Thyroid gland (tissue), 4 donors: ENCODE data around the gene MEAK7. TPM values are rescaled to one million over a fixed set of nuclear protein-coding genes. Genes with fewer than 3 reads are reported as not detected.

Experiments used
- DNase-seq, 2 donors: peaks; one replicate each; pipeline ENCODE4 v3.0.0-alpha.2; 2019
- H3K27ac ChIP-seq, 3 donors: fragments of 200-600 bp; sonication (generic); 1 replicate in 2 of 3; 2 replicates in 1 of 3; pipeline ENCODE4 v1.5.1; 2016 to 2019; ENCODE audit warnings: mild to moderate bottlenecking in 1 of 3, moderate library complexity in 1 of 3
- H3K27me3 ChIP-seq: fragments of 200-600 bp; sonication (generic); one replicate; pipeline ENCODE4 v1.5.1; 2019
- H3K36me3 ChIP-seq, 2 donors: fragments of 200-600 bp; sonication (generic); one replicate each; pipeline ENCODE4 v1.5.1; 2016 to 2019
- H3K4me1 ChIP-seq, 2 donors: fragments of 200-600 bp; sonication (generic); one replicate each; pipeline ENCODE4 v1.5.1; 2017 to 2019
- H3K4me3 ChIP-seq, 3 donors: fragments of 200-600 bp; sonication (generic); replicated peaks in 1 of 3; 1 replicate in 2 of 3; 2 replicates in 1 of 3; pipeline ENCODE4 v1.5.1; 2016; ENCODE audit warnings: mild to moderate bottlenecking in 1 of 3
- H3K9me3 ChIP-seq: fragments of 200-600 bp; sonication (generic); one replicate; pipeline ENCODE4 v1.5.1; 2017
- CTCF ChIP-seq, 6 experiments: fragments of 200-600 bp in 3 of 6; fragments of 450-650 bp in 3 of 6; sonication (generic) in 3 of 6; IDR thresholded peaks; one replicate each; pipeline ENCODE4 v1.5.1; 2016 to 2019; ENCODE audit warnings: antibody characterized with exemption in 6 of 6, mild to moderate bottlenecking in 2 of 6, inconsistent platforms in 1 of 6, moderate library complexity in 1 of 6
- POLR2A ChIP-seq, 2 donors: fragments of 450-650 bp; IDR thresholded peaks; one replicate each; pipeline ENCODE4 v1.6.1; 2017; ENCODE audit warnings: antibody characterized with exemption in 2 of 2, mild to moderate bottlenecking in 2 of 2, moderate library complexity in 1 of 2
- WGBS, 2 donors: methylation state at CpG; one replicate each; pipeline ENCODE4 v1.1.5; 2017; 5-methylcytosine and 5-hydroxymethylcytosine counted together
- intact Hi-C: fragments of 100-400 bp; cut with DNase I; formaldehyde crosslinking; loops from one replicate; pipeline ENCODE4 v1.15.1; 2023
- total RNA-seq, 4 donors: library from RNA; depleted of rRNA; stranded (reverse); fragments of >200 nt; gene quantifications; one replicate each; pipeline ENCODE4 v1.2.3, GENCODE V29; 2016

MEAK7 gene
- total RNA-seq, 4 donors from 2014 or later, result 14.5 to 19.2 (median 16.3) TPM

GRCh38 chr16:84477661-84478060, 26.8 kb downstream of the MEAK7 start:
- H3K27me3 ChIP-seq, result no peaks in the 10 kb centered on the region
- H3K4me1 ChIP-seq, result no peaks in the 10 kb centered on the region
- TF ChIP-seq POLR2A (IDR thresholded peaks at IDR 0.05), result no peak
- no peak for TF ChIP-seq CTCF (IDR thresholded peaks at IDR 0.05)
- H3K27ac ChIP-seq, result no peak overlapping the region
- no peak for DNase-seq
- no peaks in the 10 kb centered on the region for H3K36me3 ChIP-seq
- intact Hi-C loops, result no loop called here
- H3K9me3 ChIP-seq, result no peaks in the 10 kb centered on the region
- no peak overlapping the region for H3K4me3 ChIP-seq
- WGBS, 2 donors, result 76 to 86% methylated on average over 7 of the region's 7 CpGs

- 95% methylated on average over 8 of the region's 8 CpGs for whole genome bisulfite sequencing, 2 donors
- TF ChIP-seq CTCF (IDR thresholded peaks at IDR 0.05) (no peak), POLR2A (IDR thresholded peaks at IDR 0.05) (no peak)
- no peaks in the 10 kb centered on the region for H3K9me3 ChIP-seq
- H3K27me3 ChIP-seq, result no peaks in the 10 kb centered on the region
- H3K36me3 ChIP-seq, result no peaks in the 10 kb centered on the region
- no peak overlapping the region for H3K27ac ChIP-seq
- H3K4me1 ChIP-seq, result no peaks in the 10 kb centered on the region
- intact Hi-C loops, result no loop called here
- H3K4me3 ChIP-seq, result no peak overlapping the region
- DNase-seq, result no peak
Observed at GRCh38 chr16:84476401-84476800, 28.1 kb downstream of the MEAK7 start.

- Histone ChIP-seq H3K36me3 (no peaks in the 10 kb centered on the region), H3K4me1 (no peaks in the 10 kb centered on the region), H3K9me3 (no peaks in the 10 kb centered on the region), H3K27me3 (no peaks in the 10 kb centered on the region), H3K27ac (no peak overlapping the region), H3K4me3 (no peak overlapping the region)
- no peak for DNase-seq
- TF ChIP-seq CTCF (IDR thresholded peaks at IDR 0.05) (no peak), POLR2A (IDR thresholded peaks at IDR 0.05) (no peak)
- WGBS, 2 donors, result 90 to 95% methylated on average over 8 of the region's 8 CpGs
- intact Hi-C loops, result no loop called here
Observed at GRCh38 chr16:84475643-84476240, 28.7 kb downstream of the MEAK7 start.

- Histone ChIP-seq H3K4me3 (no peak overlapping the region), H3K9me3 (no peaks in the 10 kb centered on the region), H3K27me3 (no peaks in the 10 kb centered on the region), H3K4me1 (no peaks in the 10 kb centered on the region), H3K36me3 (no peaks in the 10 kb centered on the region), H3K27ac (no peak overlapping the region)
- no peak for DNase-seq
- 98 to 99% methylated on average over 4 of the region's 4 CpGs for WGBS, 2 donors
- intact Hi-C loops, result no loop called here
- no peak for TF ChIP-seq POLR2A (IDR thresholded peaks at IDR 0.05)
Observed at GRCh38 chr16:84471966-84472365, 32.5 kb downstream of the MEAK7 start.

GRCh38 chr16:84471316-84471715, 33.1 kb downstream of the MEAK7 start:
- WGBS, 2 donors, result 97 to 100% methylated on average over 5 to 7 of the region's 7 CpGs
- Histone ChIP-seq H3K27me3 (no peaks in the 10 kb centered on the region), H3K4me3 (no peak overlapping the region), H3K36me3 (no peaks in the 10 kb centered on the region), H3K9me3 (no peaks in the 10 kb centered on the region), H3K4me1 (no peaks in the 10 kb centered on the region), H3K27ac (no peak overlapping the region)
- intact Hi-C loops, result no loop called here
- no peak for DNase-seq
- no peak for TF ChIP-seq POLR2A (IDR thresholded peaks at IDR 0.05)
- no peak for TF ChIP-seq CTCF (IDR thresholded peaks at IDR 0.05)

GRCh38 chr16:84467709-84468108, 36.8 kb downstream of the MEAK7 start:
- Histone ChIP-seq H3K27me3 (no peaks in the 10 kb centered on the region), H3K4me1 (no peaks in the 10 kb centered on the region), H3K36me3 (no peaks in the 10 kb centered on the region), H3K27ac (no peak overlapping the region), H3K4me3 (no peak overlapping the region), H3K9me3 (no peaks in the 10 kb centered on the region)
- no peak for DNase-seq
- intact Hi-C loops, result no loop called here
- no peak for TF ChIP-seq CTCF (IDR thresholded peaks at IDR 0.05)
- no peak for TF ChIP-seq POLR2A (IDR thresholded peaks at IDR 0.05)
